HFFc6 (cell line): ENCODE measurements around the gene NR3C2. TPM values are rescaled to one million over a fixed set of nuclear protein-coding genes. Genes with fewer than 3 reads are reported as not detected.

Source experiments
- DNase-seq: peaks from one replicate; pipeline ENCODE4 v3.0.0-alpha.2; 2018
- H3K27ac Mint-ChIP-seq: 2 replicates; pipeline ENCODE4 v1.8.0; 2020; ENCODE audit warnings: mild to moderate bottlenecking, mixed read lengths
- H3K27me3 Mint-ChIP-seq: 2 replicates; pipeline ENCODE4 v1.8.0; 2021; ENCODE audit warnings: mild to moderate bottlenecking, moderate library complexity, mixed read lengths; ENCODE audit not compliant: insufficient read depth
- H3K36me3 Mint-ChIP-seq: 2 replicates; pipeline ENCODE4 v1.8.0; 2021; ENCODE audit warnings: low read depth, mixed read lengths
- H3K4me1 Mint-ChIP-seq: 2 replicates; pipeline ENCODE4 v1.8.0; 2020; ENCODE audit warnings: low read depth, mixed read lengths
- H3K4me3 Mint-ChIP-seq: 2 replicates; pipeline ENCODE4 v1.8.0; 2020; ENCODE audit warnings: mild to moderate bottlenecking, moderate library complexity, mixed read lengths
- H3K9me3 Mint-ChIP-seq: 2 replicates; pipeline ENCODE4 v1.8.0; 2020; ENCODE audit warnings: mild to moderate bottlenecking, mixed read lengths
- total RNA-seq, 6 experiments: library from RNA; stranded (reverse); fragmentation: NEBNext Ultra II Directional; extraction: Animal tissue kit (Norgen Biotek cat#: 25700); gene quantifications; 2 replicates in 1 of 6; 3 replicates in 5 of 6; pipeline ENCODE4 v1.2.3, GENCODE V29; 2021
- TF ChIP-seq, protein P1 (sequence below): fragments of 200-600 bp; sonication (generic); IDR thresholded peaks from 2 replicates; pipeline ENCODE4 v1.5.0; 2021; ENCODE audit warnings: antibody characterized with exemption, mild to moderate bottlenecking

NR3C2 gene
- total RNA-seq, 6 experiments from 2014 or later, result 0.07 to 0.26 (median 0.11) TPM

DNA sequence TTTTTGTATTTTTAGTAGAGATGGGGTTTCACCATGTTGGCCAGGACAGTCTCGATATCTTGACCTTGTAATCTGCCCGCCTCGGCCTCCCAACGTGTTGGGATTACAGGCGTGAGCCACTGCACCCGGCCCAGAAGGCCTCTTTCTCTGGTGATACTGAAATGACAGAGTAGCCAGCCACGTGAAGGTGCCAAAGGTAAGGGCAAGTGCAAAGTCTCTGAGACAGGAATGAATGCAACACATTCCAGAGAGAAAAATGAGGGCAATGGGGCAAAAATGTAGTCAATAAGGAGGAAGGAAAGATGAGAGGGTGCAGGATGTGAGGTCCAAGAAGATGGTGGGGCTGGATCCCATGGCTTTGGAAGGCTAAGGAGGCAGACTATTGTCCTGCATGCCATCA is 176.0 kb downstream of the NR3C2 start:
- TF ChIP-seq, protein P1, sequence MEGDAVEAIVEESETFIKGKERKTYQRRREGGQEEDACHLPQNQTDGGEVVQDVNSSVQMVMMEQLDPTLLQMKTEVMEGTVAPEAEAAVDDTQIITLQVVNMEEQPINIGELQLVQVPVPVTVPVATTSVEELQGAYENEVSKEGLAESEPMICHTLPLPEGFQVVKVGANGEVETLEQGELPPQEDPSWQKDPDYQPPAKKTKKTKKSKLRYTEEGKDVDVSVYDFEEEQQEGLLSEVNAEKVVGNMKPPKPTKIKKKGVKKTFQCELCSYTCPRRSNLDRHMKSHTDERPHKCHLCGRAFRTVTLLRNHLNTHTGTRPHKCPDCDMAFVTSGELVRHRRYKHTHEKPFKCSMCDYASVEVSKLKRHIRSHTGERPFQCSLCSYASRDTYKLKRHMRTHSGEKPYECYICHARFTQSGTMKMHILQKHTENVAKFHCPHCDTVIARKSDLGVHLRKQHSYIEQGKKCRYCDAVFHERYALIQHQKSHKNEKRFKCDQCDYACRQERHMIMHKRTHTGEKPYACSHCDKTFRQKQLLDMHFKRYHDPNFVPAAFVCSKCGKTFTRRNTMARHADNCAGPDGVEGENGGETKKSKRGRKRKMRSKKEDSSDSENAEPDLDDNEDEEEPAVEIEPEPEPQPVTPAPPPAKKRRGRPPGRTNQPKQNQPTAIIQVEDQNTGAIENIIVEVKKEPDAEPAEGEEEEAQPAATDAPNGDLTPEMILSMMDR, result no peak
- H3K4me3 Mint-ChIP-seq, result no peak overlapping the region
- H3K9me3 Mint-ChIP-seq, result peaks cover 15% of the 10 kb centered on the region
- H3K4me1 Mint-ChIP-seq, result no peaks in the 10 kb centered on the region
- DNase-seq, result no peak
- no peaks in the 10 kb centered on the region for H3K36me3 Mint-ChIP-seq
- peaks cover 1% of the 10 kb centered on the region for H3K27me3 Mint-ChIP-seq
- H3K27ac Mint-ChIP-seq, result no peak overlapping the region

DNA sequence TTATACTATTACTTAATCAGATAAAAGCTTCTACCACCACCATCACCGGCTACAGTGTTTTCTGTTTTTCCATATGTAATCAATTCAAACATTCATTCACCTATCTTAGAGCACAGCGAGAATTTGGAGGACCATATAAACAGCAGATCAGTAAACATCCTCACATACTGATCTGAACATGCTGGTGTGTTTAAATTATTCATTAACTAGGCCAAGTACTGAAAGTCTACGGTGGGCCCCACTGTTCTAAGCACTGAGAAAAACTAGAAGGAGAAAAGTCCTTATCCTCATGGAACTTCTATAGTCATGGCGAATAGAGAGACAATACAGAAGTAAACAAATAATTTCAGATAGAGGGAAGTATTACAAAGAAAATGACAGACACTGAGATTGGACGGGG is 176.6 kb downstream of the NR3C2 start:
- DNase-seq, result no peak
- Mint-ChIP-seq H3K36me3 (no peaks in the 10 kb centered on the region), H3K4me3 (no peak overlapping the region), H3K4me1 (no peaks in the 10 kb centered on the region), H3K27ac (no peak overlapping the region), H3K9me3 (peaks cover 15% of the 10 kb centered on the region), H3K27me3 (peaks cover 1% of the 10 kb centered on the region)
- TF ChIP-seq, protein P1, result no peak

DNA sequence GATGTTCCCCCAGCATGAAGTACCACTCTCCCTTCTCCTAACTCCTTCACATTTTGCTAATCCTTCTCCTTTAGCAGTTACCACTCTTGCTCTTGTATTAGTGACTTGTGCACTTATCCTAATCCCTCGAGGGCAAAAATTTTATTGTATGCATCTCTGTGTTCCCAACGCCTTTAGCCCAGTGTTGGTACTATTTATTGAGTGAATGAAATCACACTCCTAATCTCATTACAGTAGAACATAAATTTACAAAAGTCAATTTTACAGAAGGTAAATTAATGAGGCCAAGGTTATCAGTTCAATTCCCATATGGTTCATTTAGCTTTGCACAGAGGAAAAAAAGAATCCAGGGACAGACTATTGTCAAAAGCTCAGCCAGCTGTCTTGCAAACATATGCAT is 178.4 kb downstream of the NR3C2 start:
- H3K4me3 Mint-ChIP-seq, result no peak overlapping the region
- H3K9me3 Mint-ChIP-seq, result peaks cover 11% of the 10 kb centered on the region
- no peaks in the 10 kb centered on the region for H3K4me1 Mint-ChIP-seq
- no peaks in the 10 kb centered on the region for H3K36me3 Mint-ChIP-seq
- no peak overlapping the region for H3K27ac Mint-ChIP-seq
- DNase-seq, result no peak
- peaks cover 1% of the 10 kb centered on the region; the same call in 1 of the 2 replicates for H3K27me3 Mint-ChIP-seq
- TF ChIP-seq, protein P1, result no peak

DNA sequence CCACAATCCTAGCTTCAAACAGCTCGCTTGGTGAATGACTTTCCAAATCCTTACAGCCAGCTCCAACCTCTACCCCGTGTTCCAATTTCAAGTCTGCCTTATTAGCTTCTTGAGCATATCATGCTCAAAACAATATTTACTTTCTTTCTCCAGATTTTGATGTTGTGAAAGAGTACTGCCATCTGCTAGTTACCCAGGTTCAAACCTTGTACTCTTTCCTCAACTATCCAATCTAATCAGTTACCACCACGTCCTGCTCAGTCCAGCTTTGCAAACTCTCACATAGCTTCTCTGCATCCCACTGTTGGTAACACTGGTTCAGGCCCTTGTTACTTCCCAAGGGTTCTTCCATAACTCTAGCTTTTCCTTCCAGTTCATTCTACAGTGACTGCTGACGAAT is 179.1 kb downstream of the NR3C2 start:
- Mint-ChIP-seq H3K4me3 (no peak overlapping the region), H3K4me1 (no peaks in the 10 kb centered on the region), H3K36me3 (no peaks in the 10 kb centered on the region), H3K27me3 (peaks cover 1% of the 10 kb centered on the region; the same call in 1 of the 2 replicates), H3K9me3 (peaks cover 11% of the 10 kb centered on the region), H3K27ac (no peak overlapping the region)
- no peak for DNase-seq
- TF ChIP-seq, protein P1, result no peak

DNA sequence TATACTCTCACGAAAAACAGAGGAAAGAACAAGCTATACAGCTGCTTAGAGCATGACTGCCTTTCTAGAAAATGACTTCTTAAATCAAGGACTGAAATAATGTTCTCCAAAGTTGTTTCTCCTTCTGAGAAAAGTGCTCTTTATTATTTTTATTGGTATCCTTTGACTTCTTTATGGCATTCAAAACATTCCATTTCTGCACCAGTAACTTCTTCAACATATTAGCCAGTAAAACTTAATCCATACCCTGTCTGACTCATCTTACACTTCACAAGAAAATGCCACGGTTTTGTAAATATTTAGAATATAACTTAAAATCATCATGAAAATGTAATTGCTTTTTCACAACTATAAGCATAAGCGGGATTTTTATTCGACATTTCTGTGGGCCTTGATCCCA is 180.4 kb downstream of the NR3C2 start:
- TF ChIP-seq, protein P1, result no peak
- Mint-ChIP-seq H3K4me3 (no peak overlapping the region), H3K4me1 (no peaks in the 10 kb centered on the region), H3K27me3 (peaks cover 1% of the 10 kb centered on the region; the same call in 1 of the 2 replicates), H3K36me3 (no peaks in the 10 kb centered on the region), H3K27ac (no peak overlapping the region), H3K9me3 (peaks cover 11% of the 10 kb centered on the region)
- no peak for DNase-seq

DNA sequence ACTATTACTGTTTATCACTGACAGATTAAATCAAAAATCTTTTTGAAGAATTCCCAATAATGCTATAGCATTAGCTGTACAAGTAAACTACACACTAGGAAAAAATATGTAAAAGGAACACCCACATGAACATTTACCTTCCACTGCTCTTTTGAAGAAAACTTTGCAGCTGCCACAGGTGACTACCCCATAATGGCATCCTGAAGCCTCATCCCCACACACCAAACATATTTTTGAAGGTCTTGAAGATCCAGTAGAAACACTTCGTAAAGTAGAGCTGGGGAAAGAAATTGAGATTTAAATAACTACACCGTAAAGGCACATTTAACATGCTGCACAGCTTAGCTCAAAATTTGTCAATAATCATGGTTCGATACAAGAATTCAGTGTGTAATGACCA is 182.4 kb downstream of the NR3C2 start:
- H3K4me3 Mint-ChIP-seq, result no peak overlapping the region
- H3K9me3 Mint-ChIP-seq, result peaks cover 3% of the 10 kb centered on the region
- no peaks in the 10 kb centered on the region for H3K36me3 Mint-ChIP-seq
- no peaks in the 10 kb centered on the region; the same call in 1 of the 2 replicates for H3K27me3 Mint-ChIP-seq
- TF ChIP-seq, protein P1, result no peak
- H3K27ac Mint-ChIP-seq, result no peak overlapping the region
- DNase-seq, result no peak
- no peaks in the 10 kb centered on the region for H3K4me1 Mint-ChIP-seq
